ENCODE results near the gene EXOC3L2. TPM values are rescaled to one million over a fixed set of nuclear protein-coding genes. Genes with fewer than 3 reads are reported as not detected.

The EXOC3L2 gene
- total RNA-seq, 1 donor from 2014 or later = 0.12 TPM

GRCh38 chr19:45258862-45259261, 13.7 kb upstream of the EXOC3L2 start:
- no peak for DNase-seq (ENCODE audit: low read depth)
- H3K4me3 ChIP-seq (ENCODE audit: low read depth, low read length) = no peak overlapping the region
- TF ChIP-seq, protein P1, sequence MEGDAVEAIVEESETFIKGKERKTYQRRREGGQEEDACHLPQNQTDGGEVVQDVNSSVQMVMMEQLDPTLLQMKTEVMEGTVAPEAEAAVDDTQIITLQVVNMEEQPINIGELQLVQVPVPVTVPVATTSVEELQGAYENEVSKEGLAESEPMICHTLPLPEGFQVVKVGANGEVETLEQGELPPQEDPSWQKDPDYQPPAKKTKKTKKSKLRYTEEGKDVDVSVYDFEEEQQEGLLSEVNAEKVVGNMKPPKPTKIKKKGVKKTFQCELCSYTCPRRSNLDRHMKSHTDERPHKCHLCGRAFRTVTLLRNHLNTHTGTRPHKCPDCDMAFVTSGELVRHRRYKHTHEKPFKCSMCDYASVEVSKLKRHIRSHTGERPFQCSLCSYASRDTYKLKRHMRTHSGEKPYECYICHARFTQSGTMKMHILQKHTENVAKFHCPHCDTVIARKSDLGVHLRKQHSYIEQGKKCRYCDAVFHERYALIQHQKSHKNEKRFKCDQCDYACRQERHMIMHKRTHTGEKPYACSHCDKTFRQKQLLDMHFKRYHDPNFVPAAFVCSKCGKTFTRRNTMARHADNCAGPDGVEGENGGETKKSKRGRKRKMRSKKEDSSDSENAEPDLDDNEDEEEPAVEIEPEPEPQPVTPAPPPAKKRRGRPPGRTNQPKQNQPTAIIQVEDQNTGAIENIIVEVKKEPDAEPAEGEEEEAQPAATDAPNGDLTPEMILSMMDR (conservative IDR thresholded peaks at IDR 0.05; ENCODE audit: low read depth, low read length) = no peak

DNA sequence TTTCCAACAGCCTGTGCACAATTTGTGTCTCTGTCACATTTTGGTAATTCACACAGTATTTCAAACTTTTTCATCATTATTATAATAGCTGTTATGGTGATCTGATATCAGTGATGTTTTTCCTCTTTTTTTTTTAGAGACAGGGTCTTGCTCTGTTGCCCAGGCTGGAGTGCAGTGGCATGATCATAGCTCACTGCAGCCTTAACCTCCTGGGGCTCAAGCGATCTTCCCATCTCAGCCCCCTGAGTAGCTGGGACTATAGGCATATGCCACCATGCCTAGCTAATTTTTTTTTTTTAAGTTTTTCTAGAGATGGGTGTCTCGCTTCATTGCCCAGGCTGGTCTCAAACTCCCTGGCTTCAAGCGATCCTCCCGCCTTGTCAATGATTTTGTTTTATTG, 11.6 kb upstream of the EXOC3L2 start:
- TF ChIP-seq, protein P1 (conservative IDR thresholded peaks at IDR 0.05; ENCODE audit: low read depth, low read length) = no peak
- no peak overlapping the region for H3K4me3 ChIP-seq (ENCODE audit: low read depth, low read length)
- no peak for DNase-seq (ENCODE audit: low read depth)

- H3K4me3 ChIP-seq (ENCODE audit: low read depth, low read length) = no peak overlapping the region
- no peak for DNase-seq (ENCODE audit: low read depth)
- TF ChIP-seq, protein P1 (conservative IDR thresholded peaks at IDR 0.05; ENCODE audit: low read depth, low read length) = no peak
Measured at GRCh38 chr19:45255611-45256157, 10.5 kb upstream of the EXOC3L2 start.

DNA sequence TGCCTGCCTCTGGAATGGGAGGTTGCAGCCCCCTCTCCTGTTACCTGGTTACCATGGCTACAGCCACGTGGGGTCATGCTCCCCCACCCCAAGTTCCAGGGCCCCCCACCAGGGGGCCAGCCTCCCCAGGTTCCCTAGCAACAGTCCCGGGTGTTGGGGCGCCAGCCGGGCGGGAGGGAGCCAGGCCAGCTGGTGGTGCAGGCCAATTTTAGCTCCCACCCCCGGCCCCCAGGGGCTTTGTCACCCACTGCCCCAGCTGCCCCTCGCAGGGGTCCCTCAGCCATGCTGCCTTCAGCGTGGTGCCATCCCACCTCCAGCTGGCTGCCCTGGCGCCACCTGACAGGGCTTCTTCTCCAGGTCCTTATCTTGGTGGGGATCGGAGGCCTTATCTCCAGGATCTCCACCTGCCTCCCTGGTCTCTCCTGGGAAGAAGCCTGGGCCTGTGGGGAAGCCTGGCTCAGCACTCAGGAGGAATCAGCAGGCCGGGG, 8.9 kb upstream of the EXOC3L2 start:
- TF ChIP-seq, protein P1 (conservative IDR thresholded peaks at IDR 0.05; ENCODE audit: low read depth, low read length) = peak; percentile 37
- no peak overlapping the region for H3K4me3 ChIP-seq (ENCODE audit: low read depth, low read length)
- no peak for DNase-seq (ENCODE audit: low read depth)

GRCh38 chr19:45253396-45254027, 8.3 kb upstream of the EXOC3L2 start:
- TF ChIP-seq, protein P1 (conservative IDR thresholded peaks at IDR 0.05; ENCODE audit: low read depth, low read length) = no peak
- peak overlapping the region; percentile 11 for H3K4me3 ChIP-seq (ENCODE audit: low read depth, low read length)
- no peak for DNase-seq (ENCODE audit: low read depth)

GRCh38 chr19:45251452-45252354, 6.5 kb upstream of the EXOC3L2 start:
- H3K4me3 ChIP-seq (ENCODE audit: low read depth, low read length) = peak overlapping the region; percentile 92
- DNase-seq (ENCODE audit: low read depth) = no peak
- TF ChIP-seq, protein P1 (conservative IDR thresholded peaks at IDR 0.05; ENCODE audit: low read depth, low read length) = no peak
